AG10803 (cell line): ENCODE data around the gene PFKFB2.

ENCODE experiments used
- DNase-seq: peaks from one replicate; pipeline ENCODE4 v3.0.0; 2010; ENCODE audit warnings: low read depth
- H3K4me3 ChIP-seq: 2 replicates; pipeline ENCODE4 v1.5.1; 2011; ENCODE audit warnings: mild to moderate bottlenecking, low read length, control low read depth
- TF ChIP-seq, protein P1 (sequence below): conservative IDR thresholded peaks from 2 replicates; pipeline ENCODE4 v1.5.1; 2011; ENCODE audit warnings: mild to moderate bottlenecking, low read length, control low read depth, inconsistent platforms

Gene PFKFB2

DNA sequence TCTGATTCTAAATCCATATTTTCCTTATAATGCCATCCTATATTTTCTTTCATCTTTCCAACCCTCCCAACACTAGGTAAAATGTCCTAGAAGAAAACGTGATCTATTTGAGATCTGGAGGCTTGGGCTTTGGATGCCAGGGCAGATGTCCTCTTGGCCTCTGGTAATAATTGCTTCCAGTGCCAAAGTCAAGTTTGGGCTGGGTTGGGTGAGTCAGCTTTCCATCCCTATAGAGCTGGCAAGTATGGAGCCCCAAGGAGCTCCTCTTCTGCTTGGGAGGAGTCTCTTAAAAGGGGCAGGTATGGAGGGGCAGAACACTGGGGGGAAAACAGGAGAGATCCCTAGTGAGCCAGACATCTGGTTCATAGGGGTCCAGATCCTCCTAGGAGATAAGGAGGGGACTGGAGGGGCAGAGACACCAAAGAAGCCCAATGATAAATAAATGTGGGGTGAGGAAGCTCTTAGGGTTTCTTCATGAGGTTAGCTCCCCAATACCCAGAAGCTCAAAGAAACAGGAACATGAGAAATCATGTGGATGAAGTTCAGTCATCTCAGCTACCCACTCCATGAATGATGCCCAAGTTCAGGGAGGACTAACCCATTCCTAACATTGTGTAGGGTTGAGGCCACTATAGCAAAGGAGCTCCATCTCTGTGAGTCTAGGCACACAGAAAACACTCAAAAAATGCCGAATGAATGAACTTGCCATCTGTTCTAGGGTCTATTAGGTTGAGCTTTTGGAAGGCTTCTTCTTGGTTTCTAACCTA is 24.0 kb upstream of the PFKFB2 start:
- TF ChIP-seq, protein P1, sequence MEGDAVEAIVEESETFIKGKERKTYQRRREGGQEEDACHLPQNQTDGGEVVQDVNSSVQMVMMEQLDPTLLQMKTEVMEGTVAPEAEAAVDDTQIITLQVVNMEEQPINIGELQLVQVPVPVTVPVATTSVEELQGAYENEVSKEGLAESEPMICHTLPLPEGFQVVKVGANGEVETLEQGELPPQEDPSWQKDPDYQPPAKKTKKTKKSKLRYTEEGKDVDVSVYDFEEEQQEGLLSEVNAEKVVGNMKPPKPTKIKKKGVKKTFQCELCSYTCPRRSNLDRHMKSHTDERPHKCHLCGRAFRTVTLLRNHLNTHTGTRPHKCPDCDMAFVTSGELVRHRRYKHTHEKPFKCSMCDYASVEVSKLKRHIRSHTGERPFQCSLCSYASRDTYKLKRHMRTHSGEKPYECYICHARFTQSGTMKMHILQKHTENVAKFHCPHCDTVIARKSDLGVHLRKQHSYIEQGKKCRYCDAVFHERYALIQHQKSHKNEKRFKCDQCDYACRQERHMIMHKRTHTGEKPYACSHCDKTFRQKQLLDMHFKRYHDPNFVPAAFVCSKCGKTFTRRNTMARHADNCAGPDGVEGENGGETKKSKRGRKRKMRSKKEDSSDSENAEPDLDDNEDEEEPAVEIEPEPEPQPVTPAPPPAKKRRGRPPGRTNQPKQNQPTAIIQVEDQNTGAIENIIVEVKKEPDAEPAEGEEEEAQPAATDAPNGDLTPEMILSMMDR: no peak
- no peak for DNase-seq
- H3K4me3 ChIP-seq: no peak overlapping the region

DNA sequence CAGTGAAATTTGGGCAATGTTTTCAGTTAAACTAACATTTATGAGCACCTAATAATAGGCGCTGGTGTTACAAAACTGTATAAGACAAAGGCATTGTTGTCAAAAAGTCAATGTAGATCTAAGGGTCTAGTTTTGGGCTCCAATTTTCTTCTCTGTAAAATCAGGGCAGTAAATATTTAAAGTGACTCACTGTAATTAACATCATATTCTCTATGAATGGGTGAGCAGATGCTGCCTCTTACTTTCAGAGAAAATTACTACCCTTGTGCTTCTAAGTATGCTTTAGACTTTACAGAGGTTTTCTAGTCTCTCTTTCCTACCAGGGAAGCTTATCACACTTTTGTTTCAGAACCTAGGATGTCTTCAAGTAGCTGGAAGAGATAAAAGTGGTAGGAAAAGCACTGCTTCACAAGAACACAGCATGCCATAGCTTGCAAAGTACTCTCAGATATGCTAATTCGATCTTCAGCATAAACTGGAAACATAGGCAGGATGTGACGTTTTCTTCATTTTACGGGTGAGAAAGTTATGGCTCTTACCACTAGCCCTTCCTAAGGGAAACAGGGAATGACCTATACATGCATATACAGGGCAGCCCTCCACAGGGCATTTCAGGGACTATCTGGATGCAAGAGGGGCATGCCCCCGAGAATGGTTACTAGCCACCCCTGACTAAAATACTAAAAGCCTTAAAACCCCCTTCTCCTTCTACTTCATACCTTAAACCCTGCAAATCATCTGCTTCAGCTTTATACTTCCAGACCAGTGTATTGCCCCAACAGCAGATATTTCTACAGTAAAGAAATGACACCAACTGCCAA is 23.2 kb upstream of the PFKFB2 start:
- TF ChIP-seq, protein P1: no peak
- DNase-seq: no peak
- H3K4me3 ChIP-seq: no peak overlapping the region

DNA sequence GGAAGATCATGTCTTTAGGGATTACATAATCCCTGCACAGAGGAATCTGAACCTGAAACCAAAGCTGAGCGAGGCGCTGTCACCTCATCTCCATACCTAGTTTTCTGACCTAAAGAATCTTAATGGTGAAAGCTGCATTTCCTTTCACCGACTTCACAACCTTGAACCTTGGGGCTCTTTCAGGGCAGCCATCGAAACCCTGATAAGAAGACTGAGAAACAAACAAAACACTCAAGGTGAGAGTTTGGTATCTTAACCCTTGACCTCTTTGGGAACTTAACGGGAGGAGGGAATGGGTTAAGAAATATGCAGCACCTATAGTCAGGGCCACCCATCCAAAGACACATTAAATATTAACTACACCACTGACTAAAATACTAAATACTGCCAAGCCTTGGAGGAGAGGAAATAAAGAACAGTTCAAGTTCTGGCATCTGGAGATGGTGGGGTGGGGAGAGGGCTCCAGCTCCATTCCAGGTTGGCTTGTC is 22.5 kb upstream of the PFKFB2 start:
- H3K4me3 ChIP-seq: no peak overlapping the region
- DNase-seq: no peak
- TF ChIP-seq, protein P1: no peak

DNA sequence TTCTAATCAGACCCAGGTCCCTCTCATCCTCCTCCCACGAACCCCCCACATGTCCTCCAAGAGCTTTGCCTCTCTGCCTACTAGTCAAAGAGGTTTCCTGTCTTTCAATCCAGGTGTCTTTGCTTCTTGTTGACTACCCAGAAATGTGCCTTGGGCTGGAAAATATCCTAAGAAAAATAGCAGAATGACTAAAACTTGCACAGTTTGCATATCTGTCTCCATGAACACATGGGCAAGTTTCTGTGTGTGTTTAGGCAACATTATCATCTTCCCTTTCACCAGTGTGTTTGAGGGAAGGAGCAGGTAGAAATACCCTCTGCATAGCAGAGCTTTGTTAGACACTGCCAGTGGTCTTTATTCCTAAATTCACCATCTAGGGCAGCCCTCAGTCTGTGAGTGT is 22.1 kb upstream of the PFKFB2 start:
- TF ChIP-seq, protein P1: no peak
- H3K4me3 ChIP-seq: no peak overlapping the region
- no peak for DNase-seq

DNA sequence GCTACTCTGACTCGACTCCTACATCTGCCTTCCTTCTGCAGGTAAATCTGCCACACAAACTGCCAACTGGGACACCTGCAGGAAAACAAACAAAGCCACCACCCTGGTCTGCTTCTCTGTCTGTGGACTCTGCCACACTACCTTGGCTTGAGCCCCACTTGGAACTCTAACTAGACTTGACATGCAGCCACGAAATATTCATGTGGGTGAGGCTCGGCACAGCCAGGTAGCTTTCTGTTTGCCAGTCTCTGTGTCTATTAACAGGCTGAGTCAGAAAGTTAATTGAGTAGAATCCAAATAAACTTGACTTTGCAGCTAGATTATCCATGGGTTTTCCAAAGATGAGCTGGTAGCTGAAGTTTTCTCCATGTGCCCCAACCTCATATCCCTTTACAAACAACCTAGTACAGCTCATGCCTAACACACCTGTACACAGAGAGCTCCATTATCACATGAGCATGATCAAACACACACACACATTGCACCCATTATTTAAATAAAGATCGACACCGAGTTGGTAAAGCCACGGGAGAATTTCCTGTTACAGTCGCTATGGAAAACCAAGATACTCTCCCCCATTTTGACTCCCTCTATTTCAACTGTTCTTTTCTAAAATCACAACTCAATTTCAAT is 21.3 kb upstream of the PFKFB2 start:
- no peak overlapping the region for H3K4me3 ChIP-seq
- DNase-seq: no peak
- TF ChIP-seq, protein P1: no peak

DNA sequence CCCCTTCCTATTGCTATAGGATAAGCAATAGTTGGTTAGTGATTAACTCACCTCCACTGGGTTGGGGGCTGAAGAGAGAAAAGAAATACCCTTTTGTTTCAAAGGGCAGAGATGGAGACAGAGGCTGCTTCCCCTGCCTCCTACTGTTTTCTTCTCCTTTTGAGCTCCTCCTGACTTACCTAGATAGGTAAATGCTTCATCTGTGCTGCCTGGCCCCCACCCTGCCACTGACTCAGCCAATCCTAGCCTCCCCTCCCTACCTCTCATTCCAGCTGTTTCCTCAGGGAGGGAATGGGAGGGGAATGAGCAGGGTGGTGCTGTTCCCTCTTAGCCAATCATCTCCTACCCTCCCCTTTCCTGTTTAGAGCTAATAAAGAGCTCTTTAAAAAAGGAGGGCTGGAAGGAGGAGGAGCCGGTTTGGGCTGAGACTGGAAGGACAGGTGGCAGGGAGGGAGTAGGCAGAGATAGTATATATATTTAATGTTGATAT is 20.5 kb upstream of the PFKFB2 start, which contains the start of gene C1orf116:
Gene C1orf116 (minus strand): TSS at position 229 of the 490 bp plus-strand sequence. CDS start 5,158 bp downstream, outside the sequence.
- H3K4me3 ChIP-seq: no peak within 1 kb of the TSS
- DNase-seq: no peak
- TF ChIP-seq, protein P1: no peak
